ENCODE data around the gene CTSW.

- TF ChIP-seq CTCF (IDR thresholded peaks at IDR 0.05) (no peak), ZFX (IDR thresholded peaks at IDR 0.05; ENCODE audit: borderline replicate concordance) (no peak)
Observed at GRCh38 chr11:65885808-65886536, 6.3 kb downstream of the CTSW start.
